Measurements from ENCODE around the gene TMEM127.
"Not testable (repeated sequence)": the region's sequence is repeated elsewhere in the genome, so short reads cannot be mapped to it uniquely, and the experiment has no call there.

The TMEM127 gene, protein sequence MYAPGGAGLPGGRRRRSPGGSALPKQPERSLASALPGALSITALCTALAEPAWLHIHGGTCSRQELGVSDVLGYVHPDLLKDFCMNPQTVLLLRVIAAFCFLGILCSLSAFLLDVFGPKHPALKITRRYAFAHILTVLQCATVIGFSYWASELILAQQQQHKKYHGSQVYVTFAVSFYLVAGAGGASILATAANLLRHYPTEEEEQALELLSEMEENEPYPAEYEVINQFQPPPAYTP

DNA sequence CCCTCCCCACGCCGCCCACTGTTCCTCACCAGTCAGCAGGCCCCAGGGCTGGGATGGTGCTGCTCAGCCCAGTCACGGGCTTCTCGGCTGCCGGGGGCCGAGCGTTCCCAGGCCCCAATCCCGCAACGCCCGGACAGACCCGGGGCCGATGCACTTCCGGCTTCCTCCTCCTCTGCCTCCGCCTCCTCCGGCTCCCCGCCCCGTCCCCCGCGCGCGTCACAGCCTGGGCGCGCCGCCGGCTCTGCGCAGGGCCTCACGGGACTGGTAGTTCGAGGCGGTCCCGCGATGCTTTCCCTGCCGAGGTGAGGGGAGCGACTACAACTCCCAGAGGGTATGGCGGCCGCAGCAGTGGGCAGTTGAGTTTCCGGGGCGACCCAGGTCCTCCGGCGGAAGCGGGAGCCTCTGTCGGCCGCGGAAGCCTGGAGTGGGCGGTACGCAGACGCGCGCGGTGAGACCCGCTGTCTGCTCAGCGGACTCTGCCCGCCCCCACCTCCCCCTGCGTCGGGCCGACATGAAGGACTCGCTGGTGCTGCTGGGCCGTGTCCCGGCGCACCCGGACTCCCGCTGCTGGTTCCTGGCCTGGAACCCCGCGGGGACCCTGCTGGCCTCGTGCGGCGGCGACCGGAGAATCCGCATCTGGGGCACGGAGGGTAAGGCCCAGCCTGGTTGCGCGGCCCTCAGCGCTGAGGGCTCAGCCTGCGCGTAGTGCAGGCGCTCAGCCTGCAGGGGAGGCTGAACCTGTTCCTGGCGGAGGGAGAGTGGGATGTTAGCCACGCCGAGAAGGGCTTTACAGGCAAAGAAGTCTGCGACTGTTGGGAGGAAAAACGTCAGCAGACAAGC, at the start of gene TMEM127, which contains the start of gene CIAO1:
Gene TMEM127 (minus strand): TSS at position 158 of the 840 bp plus-strand sequence. CDS start 616 bp downstream, outside the sequence.
Gene CIAO1 (plus strand): TSS at position 386 of the 840 bp plus-strand sequence. CDS start 126 bp downstream, at position 512.
- peak; percentile 98 for DNase-seq

DNA sequence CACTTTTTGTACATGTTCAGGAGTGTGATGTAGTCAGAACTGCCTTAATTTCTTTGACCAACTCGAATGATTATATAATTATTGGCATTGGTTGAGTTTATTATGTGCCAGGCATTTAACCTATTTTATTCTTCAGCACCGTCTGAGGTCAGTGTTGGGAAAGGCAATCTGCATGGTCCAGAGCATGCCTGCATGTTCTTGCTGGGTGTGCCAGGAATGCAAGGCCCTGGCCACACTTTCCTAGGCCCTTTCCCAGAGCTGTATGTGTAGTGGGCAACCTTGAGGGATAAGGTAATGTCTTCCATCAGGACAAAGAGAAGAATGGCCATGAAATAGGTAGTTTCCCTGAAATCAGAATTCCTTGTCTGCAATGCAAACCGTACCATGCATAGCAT, 49.2 kb upstream of the TMEM127 start:
- DNase-seq, result no peak

DNA sequence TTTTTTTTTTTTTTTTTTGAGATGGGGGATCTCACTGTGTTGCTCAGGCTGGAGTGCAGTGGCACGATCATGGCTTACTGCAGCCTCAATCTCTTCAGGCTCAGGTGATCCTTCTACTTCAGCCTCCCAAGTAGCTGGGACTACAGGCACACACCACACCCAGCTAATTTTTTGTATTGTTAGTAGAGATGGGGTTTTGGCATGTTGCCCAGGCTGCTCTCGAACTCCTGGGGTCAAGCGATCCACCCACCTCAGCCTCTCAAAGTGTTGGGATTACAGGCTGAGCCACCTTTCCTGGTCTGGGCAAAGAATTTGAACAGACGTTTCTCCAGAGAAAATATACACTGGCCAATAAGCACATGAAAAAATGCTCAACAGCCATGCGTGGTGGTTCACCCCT, 42.5 kb upstream of the TMEM127 start:
- DNase-seq, result no peak

DNA sequence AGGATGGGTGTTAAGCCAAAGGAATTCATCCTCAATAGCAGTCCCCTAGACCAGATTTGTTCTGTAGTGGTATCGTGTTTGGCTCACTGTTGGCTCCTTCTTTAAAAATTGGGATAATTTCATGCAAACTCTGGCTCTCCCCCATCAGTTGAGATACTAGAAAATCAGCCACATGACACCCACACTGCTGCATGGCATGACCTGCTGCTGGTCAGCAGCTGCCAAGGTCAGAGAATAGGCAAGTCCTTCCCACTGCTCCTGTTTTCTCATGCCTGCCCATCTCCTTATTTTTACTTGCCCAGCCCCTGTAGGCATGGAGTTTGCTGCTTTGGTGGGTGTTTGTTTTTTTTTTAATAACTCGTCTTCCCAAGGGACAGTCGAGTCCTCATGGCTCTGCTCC, 40.6 kb upstream of the TMEM127 start:
- no peak for DNase-seq

DNA sequence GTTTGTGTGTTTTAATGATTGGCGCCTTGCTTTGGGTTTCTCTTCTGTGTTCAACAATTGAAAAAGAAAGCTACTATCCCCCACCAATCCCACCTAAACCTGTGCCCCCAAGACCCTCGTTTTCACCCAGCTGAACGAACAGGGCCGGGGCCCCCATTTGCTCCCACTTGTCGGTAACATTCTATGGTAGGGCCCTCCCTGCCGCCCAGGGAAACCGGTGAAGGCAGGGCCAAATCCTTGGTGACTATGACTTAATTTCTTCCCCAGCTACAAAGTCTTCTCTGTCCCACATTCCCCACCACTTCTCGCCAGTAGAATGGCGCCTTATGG, 40.1 kb upstream of the TMEM127 start:
- DNase-seq, result no peak

DNA sequence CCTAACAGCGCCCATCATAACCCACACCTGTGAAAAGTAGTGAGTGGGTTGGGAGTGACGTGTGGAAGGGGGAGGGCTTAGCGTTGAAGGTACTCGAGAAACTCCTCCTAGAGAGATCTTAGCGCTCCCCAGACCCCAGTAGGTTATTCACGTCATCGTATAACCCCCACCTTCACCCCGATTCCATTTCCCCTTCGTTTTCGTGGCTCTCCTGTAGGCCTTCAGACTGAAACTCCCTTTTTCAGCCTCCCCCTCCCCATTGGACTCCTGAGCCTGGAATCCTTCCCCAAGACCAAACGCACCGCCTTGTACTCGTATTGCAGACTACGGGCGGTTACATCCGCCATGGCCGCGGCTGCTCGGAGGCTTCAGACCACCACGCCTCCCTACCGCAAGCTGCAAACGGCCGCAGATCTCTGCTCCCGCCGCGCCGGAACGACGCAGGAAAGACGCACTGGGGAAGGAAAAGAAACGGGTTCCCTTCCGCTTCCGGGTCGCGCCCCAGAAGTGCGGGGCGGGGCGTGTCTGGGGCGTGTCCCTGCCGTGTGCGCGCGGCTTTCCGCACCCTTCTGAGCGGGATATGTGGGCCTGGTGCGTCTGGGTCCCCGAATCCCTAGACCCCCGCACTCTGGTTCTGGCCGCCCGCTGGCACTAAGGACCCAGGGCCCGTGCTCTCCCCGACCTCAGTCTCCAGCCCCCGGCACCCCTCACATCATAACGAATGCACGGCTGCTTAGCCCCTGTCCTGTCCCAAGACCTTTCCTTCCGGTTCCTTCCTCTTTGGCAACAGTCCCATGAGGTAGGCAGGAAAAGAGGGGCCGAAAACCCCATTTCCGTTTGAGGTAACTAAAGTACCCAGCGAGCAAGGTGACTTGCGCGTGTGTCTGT, 39.5 kb upstream of the TMEM127 start, which contains the start of gene SNRNP200:
Gene SNRNP200 (minus strand): TSS at position 456 of the 888 bp plus-strand sequence. CDS start 109 bp downstream, at position 347.
- peak; percentile 89 for DNase-seq

DNA sequence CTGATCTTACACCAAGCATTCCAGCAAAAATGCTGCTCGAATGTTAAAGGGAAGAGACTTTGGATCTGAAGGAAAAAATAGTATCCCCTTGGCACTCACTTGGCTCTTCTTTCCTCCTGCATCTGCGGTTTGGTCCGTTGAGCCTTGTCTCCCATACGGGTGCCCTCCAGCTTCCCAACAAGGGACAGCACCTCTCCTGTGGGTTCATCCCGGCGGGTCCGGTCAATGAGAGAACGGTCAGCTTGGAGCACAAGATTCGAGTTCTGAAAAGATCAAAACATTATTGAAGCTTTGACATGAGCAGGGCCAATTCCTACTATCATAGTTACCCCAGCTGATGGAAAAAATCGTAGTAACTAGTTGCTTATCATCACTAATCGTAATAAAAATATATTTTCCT, 38.8 kb upstream of the TMEM127 start:
- DNase-seq, result no peak

DNA sequence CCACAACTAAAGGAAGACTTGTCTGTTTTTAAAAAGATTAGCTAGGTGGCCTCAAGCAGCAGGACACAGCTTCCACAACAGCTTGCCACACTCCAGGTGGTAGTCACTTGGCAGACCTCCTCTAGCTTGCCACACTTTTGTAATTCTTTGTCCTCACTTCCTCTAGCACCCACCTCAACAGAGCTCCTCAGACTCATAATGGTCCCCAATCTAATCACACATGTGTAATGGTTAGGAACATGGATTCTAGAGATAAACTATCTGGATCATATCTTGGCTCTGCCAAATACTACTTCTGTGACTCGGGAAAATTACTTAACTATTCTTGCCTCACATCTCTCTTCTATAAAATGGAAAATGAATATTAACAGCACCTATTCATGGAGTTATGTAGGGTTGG, 36.1 kb upstream of the TMEM127 start:
- DNase-seq, result no peak

DNA sequence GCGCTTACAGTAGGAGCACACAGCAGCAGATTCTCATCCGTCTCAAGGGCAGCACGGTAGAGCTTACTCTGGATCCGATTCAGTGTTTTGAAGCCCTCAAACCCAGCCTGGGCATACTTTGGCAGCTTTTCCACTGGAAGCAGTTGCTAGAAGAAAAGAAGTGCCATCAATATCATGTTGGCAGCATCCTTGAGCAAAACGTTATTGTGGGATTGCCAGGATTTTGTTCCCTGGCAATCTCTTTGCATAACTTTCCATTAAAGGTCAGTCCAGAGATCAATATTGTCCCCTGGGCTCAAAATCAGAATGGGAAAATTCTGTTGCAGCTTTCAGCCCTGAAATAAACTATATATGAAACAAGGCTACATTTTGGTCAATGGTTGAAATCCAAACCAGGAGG, 31.1 kb upstream of the TMEM127 start:
- DNase-seq, result no peak

DNA sequence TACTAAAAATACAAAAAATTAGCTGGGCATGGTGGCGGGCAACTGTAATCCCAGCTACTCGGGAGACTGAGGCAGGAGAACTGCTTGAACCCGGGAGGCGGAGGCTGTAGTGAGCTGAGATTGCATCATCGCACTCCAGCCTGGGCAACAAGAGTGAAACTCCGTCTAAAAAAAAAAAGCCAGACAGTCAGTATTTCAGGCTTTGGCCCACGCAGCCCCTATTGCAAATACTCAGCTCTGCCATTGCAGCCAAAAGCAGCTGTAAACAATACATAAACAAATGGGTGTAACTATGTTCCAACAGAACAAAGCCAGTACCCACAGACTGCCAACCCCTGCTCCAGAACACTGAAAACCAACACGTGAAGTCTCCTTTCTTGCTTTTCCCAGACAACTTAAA, 28.5 kb upstream of the TMEM127 start:
- DNase-seq, result not testable (repeated sequence)

DNA sequence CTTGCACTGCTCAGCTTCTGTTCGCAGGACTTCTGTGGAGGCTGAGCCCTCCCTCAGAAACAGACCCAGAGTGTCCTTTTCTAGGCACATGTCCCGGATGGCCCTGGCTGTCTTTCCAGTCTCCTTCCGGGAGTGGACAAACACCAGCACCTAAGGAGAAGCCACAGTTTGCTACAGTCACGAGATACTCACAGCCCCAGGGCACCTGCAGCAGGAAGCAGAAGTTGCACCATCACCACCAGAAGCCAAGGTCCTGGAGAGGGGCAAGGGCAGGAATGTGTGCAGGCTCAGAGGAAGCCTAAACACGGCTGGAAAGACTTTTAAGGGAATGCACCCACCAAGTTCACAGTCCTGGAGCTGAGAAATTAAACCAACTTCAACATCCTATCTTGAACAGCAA, 26.0 kb upstream of the TMEM127 start:
- no peak for DNase-seq

DNA sequence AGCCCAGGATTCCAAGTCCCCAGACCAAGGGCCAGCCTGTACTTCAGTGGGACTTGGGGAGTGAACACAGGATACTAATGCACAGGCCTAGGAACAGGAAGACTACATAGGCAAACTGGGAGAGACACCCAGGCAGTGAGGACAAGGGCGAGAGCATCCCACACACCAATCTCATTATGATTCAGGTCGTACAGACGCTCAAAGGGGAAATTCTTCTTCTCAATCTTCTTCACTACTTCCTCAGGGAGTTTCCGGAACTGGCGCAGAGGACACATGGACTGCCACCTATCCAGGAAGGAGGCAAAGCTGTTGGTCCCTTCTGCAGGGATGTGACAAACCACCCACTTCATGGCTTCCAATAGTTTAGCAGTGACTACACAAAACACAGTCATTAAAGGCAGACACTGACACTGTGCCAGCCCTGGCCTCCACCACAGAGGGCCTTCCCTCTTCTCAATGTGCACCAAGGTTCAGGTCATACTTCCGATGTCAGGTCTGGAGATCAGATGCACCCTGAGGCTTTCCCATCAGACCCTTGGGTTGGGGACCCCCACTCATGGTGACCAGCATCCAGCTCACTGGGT, 21.6 kb upstream of the TMEM127 start:
- DNase-seq, result no peak

DNA sequence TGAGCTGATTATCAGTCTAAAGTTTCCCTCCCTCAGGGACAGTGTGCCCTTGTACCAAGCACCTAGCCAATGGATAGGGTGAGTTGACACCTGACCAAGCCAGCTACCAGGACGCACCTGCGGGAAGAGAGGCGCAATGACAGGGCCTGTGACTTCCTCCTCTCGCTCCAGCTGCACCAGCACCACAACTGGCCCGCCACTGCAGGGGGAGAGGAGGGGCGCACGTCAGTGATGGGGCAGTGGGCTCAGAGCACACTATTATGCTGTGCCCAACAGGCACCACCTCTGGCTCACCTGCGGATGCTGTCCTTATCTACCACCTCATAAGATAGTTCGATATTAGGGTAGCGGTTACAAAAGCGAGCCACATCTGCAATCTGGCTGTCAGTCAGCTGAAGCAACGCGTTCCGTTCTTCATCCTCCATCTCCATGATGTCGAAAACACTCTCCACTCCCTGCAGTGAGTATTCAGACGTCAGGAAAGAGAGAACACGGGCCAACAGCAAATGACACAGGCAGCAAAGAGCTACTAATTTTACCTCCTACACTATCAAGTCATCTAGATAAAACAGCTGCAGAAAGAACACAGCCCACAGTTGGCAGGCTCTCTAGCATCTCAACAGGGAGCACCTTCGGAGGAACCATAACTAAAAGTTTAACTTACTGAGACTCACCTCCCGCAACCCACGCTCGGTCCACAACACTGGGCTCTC, 11.1 kb upstream of the TMEM127 start:
- no peak for DNase-seq

DNA sequence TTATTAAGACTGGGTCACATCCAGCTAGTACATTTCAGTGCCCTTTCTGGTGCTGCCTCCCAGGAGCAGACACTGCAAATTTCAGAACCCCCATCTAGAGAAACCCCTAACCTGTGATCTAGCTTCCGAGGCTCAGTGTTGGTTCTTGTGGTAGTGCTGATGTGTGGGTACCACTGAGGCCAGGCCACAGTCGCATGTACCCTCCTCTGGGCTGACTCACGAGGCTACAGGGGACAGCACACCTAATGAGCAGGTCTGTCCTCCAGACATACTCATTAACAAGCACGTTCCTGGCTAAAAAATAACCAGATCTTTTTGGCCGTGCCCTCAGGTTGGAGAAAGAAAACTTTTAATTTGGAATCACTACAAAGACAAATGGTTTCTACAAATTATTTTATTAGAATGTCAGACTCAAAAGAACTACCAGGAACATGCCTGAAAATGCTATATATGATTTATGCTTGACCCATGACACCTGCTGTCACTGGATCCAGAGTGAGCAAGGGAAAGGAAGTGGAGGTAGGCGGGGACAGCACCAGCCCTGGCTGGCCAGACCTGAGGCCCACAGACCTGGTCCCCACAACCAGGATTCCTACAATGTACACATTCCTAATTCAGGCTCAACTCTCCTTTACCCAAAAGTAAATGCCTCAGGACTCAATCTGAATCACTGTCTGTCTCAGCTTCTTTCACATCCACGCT, 8.7 kb upstream of the TMEM127 start:
- no peak for DNase-seq

DNA sequence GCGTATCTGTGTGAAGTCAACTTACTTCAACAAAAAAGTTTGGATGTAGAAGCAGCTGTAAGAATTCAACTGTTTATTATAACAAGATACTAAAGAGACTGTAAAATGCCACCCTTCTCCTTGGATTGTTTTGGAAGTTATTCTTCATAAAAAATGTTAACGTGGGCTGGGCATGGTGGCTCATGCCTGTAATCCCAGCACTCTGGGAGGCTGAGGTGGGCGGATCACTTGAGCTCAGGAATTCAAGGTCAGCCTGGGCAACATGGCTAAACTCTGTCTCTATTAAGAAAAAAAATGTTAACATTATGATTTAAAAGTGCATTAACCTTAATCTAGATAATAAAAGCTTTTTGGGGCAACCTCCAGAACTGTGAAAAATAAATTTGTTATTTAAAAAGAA, 8.0 kb upstream of the TMEM127 start:
- no peak for DNase-seq

DNA sequence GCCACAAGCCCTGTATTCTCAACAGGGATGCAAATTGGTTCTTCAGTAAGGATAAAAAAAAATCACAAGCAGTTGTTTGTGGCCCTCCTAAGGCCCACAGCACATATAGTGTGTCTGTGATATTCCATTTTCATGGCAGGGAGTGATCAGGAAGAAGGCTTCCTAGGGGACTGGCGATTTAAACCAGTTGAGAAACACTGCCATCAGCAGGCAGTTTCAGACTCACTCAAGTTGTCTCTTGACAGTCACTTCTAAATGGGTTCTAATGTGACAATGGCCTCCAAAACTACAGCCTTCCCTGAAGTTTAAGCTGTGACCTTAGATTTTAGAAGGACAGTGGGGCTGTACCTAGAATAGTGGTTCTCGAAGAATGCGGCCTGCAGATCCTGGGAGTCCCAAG, 6.2 kb upstream of the TMEM127 start:
- no peak for DNase-seq

DNA sequence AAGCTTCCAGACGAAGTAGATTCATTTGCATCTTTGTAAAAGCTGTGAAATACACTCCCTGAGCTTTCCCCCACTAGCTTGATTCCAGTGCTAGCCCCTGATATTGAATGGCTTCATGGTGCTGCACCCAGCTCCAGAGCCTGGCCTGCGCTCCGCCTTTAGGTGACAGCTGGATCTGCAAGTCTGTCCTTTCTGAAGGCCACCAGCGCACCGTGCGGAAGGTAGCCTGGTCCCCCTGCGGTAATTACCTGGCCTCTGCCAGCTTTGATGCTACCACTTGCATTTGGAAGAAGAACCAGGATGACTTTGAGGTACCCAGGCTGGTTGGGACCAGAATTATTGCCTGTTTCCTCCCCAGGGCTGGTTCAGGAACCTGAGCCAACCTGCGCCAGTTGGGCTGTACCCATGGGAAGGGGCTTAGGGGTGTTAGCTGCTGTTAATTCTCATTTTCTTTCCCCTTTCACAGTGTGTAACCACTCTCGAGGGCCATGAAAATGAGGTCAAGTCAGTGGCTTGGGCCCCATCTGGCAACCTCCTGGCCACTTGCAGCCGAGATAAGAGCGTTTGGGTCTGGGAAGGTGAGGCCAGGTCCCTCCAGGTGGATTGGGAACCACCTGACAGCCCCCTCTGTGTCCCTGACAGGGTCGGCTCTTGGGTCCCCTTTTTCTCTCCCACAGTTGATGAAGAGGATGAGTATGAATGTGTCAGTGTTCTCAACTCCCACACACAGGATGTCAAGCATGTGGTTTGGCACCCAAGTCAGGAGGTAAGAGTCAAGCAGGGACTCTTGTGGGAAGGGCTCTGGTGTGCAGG, 1.6 kb upstream of the TMEM127 start:
- DNase-seq, result peak; percentile 37

DNA sequence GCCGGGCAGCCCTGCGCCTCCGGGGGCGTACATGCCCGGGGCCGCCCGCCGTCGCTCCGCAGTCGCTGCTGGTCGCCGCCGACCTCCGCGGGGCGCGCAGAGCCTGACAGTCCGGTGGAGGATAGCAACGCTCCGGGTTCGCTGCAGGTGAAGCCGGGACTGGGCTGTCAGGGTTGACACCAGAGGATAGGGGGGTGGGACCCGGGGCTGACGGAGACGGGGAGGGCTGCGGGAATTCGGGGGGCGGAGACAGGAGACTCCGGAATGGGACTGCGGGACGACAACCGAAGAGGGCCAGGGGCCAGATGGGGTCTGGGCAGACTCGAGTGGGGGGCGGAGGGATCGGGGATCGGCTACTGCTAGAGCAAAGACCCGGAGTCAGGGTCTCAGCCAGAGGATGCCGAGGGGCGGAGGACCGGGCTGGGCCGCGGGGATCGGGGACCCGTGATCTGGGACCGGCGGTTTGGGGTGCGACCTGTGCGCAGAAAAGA, 403 bp downstream of the TMEM127 start:
- no peak for DNase-seq

DNA sequence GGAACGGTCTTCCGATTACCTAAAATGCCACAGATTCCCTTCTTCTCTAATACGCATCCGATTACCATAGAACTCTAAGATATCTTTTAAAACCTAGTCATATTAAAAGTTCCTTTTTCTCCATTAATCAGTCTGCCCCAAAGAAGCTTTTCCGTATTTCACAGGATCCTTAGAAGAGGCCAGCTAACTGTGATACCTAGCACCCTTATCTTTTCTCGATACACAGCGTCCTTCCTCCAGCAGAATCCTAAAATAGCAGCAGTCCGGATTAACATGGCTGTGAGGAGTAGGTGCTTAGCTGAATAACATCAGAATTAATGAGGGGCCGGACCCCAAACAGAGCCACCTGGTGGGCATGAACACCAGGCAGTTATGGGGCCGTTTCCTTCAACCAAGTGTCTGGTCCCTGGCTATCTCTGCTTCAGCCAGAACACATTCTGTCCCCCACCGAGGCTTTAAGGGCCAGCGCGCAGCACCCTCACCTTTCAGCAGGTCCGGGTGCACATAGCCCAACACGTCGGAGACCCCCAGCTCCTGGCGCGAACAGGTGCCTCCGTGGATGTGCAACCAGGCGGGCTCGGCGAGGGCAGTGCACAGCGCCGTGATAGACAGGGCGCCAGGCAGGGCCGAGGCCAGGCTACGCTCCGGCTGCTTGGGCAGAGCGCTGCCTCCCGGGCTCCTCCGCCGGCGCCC, 995 bp downstream of the TMEM127 start:
- peak; percentile 27 for DNase-seq

DNA sequence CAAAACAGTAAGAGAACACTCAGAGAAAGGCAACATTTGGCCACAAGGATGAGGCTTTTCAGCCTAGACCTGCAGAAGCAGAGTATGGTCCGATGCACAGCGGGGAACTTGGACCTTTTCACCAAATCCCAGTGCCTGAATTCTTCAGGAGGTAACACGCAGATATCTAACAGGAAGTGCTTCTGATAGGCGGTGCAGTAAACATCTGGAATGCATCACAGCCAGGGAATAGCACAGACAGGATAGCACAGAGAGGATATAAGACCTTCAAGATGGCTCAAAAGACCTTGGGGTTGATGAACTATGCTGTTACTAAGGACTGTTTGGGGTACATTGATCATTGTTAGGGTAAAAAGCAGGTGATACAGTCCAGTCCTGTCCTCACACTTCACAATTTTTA, 1.7 kb downstream of the TMEM127 start:
- no peak for DNase-seq

Measured in CD4-positive, alpha-beta T cell treated with Interleukin-15 for 1 hour (primary cell).